ENCODE measurements around the gene AQP12B.

AQP12B gene

GRCh38 chr2:240712121-240712520 lies 29.4 kb upstream of the AQP12B start:
- H2AK5ac ChIP-seq (ENCODE audit: low read depth, low read length), result peak overlapping the region; percentile 25
- no peak for DNase-seq (ENCODE audit: low spot score)
- no peak overlapping the region for H4K91ac ChIP-seq (ENCODE audit: low read depth, low read length, poor library complexity)
- peak overlapping the region; percentile 49 for H2BK5ac ChIP-seq (ENCODE audit: low read length)
- H3K27ac ChIP-seq (replicated peaks; ENCODE audit: low read length), result no peak overlapping the region
- H3K14ac ChIP-seq (ENCODE audit: low read length), result no peak overlapping the region
- H3K4me3 ChIP-seq (ENCODE audit: low read length in 2 of 2), result no peak overlapping the region
- no peak overlapping the region for H4K8ac ChIP-seq (ENCODE audit: low read depth, low read length)
- H2BK15ac ChIP-seq (ENCODE audit: low read length), result no peak overlapping the region
- H3K36me3 ChIP-seq (replicated peaks in 1 of 2; ENCODE audit: control insufficient read depth in 2 of 2, insufficient read depth in 2 of 2, low read length in 2 of 2), result peaks cover 2 to 5% of the 10 kb centered on the region in 2 donors
- no peak overlapping the region for H3K4me2 ChIP-seq (ENCODE audit: insufficient read depth, low read length, poor library complexity, severe bottlenecking)
- peaks cover 0 to 8% (median 0%) of the 10 kb centered on the region in 3 experiments for H3K27me3 ChIP-seq (ENCODE audit: control insufficient read depth in 3 of 3, insufficient read depth in 3 of 3, low read depth in 1 of 3, low read length in 3 of 3)
- peak overlapping the region; percentile 75 for H3K23ac ChIP-seq (ENCODE audit: low read depth, low read length, poor library complexity)
- H3K18ac ChIP-seq (ENCODE audit: low read length), result peak overlapping the region; percentile 66
- H2BK12ac ChIP-seq (ENCODE audit: low read length), result no peak overlapping the region
- H3K4ac ChIP-seq (ENCODE audit: low read length), result no peak overlapping the region
- no peaks in the 10 kb centered on the region for H3K79me1 ChIP-seq (ENCODE audit: low read depth, low read length)
- WGBS, 2 donors (ENCODE audit: extremely low coverage in 2 of 2, insufficient read length in 2 of 2, insufficient replicate concordance in 1 of 2), result no CpG with 5 or more reads among the region's 9 CpGs
- no peak overlapping the region for H2AFZ ChIP-seq (ENCODE audit: low read length)
- H3K9me3 ChIP-seq (replicated peaks in 1 of 2; ENCODE audit: control insufficient read depth in 2 of 2, insufficient read depth in 1 of 2, low read depth in 1 of 2, low read length in 2 of 2), result no peaks in the 10 kb centered on the region
- no peaks in the 10 kb centered on the region for H3K4me1 ChIP-seq (ENCODE audit: control insufficient read depth in 2 of 2, insufficient read depth in 1 of 2, low read depth in 1 of 2, low read length in 2 of 2)
- peak overlapping the region; percentile 13 for H3K9ac ChIP-seq (ENCODE audit: low read depth, low read length, poor library complexity)
- H2BK120ac ChIP-seq (ENCODE audit: low read depth, low read length), result peak overlapping the region; percentile 36

- no peak overlapping the region for H3K14ac ChIP-seq (ENCODE audit: low read length)
- peak overlapping the region; percentile 25 for H2AK5ac ChIP-seq (ENCODE audit: low read depth, low read length)
- no peaks in the 10 kb centered on the region for H3K9me3 ChIP-seq (replicated peaks in 1 of 2; ENCODE audit: control insufficient read depth in 2 of 2, insufficient read depth in 1 of 2, low read depth in 1 of 2, low read length in 2 of 2)
- no peaks in the 10 kb centered on the region for H3K79me1 ChIP-seq (ENCODE audit: low read depth, low read length)
- no peak overlapping the region for H3K9ac ChIP-seq (ENCODE audit: low read depth, low read length, poor library complexity)
- no peak overlapping the region for H2BK15ac ChIP-seq (ENCODE audit: low read length)
- no peak overlapping the region for H2AFZ ChIP-seq (ENCODE audit: low read length)
- WGBS, 2 donors (ENCODE audit: extremely low coverage in 2 of 2, insufficient read length in 2 of 2, insufficient replicate concordance in 1 of 2), result no CpG with 5 or more reads among the region's 5 CpGs
- H3K4me1 ChIP-seq (ENCODE audit: control insufficient read depth in 2 of 2, insufficient read depth in 1 of 2, low read depth in 1 of 2, low read length in 2 of 2), result no peaks in the 10 kb centered on the region
- H2BK120ac ChIP-seq (ENCODE audit: low read depth, low read length), result peak overlapping the region; percentile 36
- H3K23ac ChIP-seq (ENCODE audit: low read depth, low read length, poor library complexity), result peak overlapping the region; percentile 75
- no peak overlapping the region for H4K8ac ChIP-seq (ENCODE audit: low read depth, low read length)
- H2BK5ac ChIP-seq (ENCODE audit: low read length), result peak overlapping the region; percentile 49
- H3K4ac ChIP-seq (ENCODE audit: low read length), result no peak overlapping the region
- peaks cover 0 to 4% of the 10 kb centered on the region in 2 donors for H3K36me3 ChIP-seq (replicated peaks in 1 of 2; ENCODE audit: control insufficient read depth in 2 of 2, insufficient read depth in 2 of 2, low read length in 2 of 2)
- no peak overlapping the region for H3K27ac ChIP-seq (replicated peaks; ENCODE audit: low read length)
- no peak for DNase-seq (ENCODE audit: low spot score)
- H3K4me3 ChIP-seq (ENCODE audit: low read length in 2 of 2), result no peak overlapping the region
- no peak overlapping the region for H2BK12ac ChIP-seq (ENCODE audit: low read length)
- no peak overlapping the region for H4K91ac ChIP-seq (ENCODE audit: low read depth, low read length, poor library complexity)
- no peak overlapping the region for H3K4me2 ChIP-seq (ENCODE audit: insufficient read depth, low read length, poor library complexity, severe bottlenecking)
- peaks cover 0 to 11% (median 0%) of the 10 kb centered on the region in 3 experiments for H3K27me3 ChIP-seq (ENCODE audit: control insufficient read depth in 3 of 3, insufficient read depth in 3 of 3, low read depth in 1 of 3, low read length in 3 of 3)
- H3K18ac ChIP-seq (ENCODE audit: low read length), result no peak overlapping the region
Observed at GRCh38 chr2:240711701-240712100, 29.0 kb upstream of the AQP12B start.

- no peak overlapping the region for H3K9ac ChIP-seq (ENCODE audit: low read depth, low read length, poor library complexity)
- no peak overlapping the region for H3K27ac ChIP-seq (replicated peaks; ENCODE audit: low read length)
- no peak overlapping the region for H2BK12ac ChIP-seq (ENCODE audit: low read length)
- no CpG with 5 or more reads among the region's 9 CpGs for WGBS, 2 donors (ENCODE audit: extremely low coverage in 2 of 2, insufficient read length in 2 of 2, insufficient replicate concordance in 1 of 2)
- no peaks in the 10 kb centered on the region for H3K9me3 ChIP-seq (replicated peaks in 1 of 2; ENCODE audit: control insufficient read depth in 2 of 2, insufficient read depth in 1 of 2, low read depth in 1 of 2, low read length in 2 of 2)
- H2AFZ ChIP-seq (ENCODE audit: low read length), result no peak overlapping the region
- peak overlapping the region; percentile 21 for H2AK5ac ChIP-seq (ENCODE audit: low read depth, low read length)
- H3K36me3 ChIP-seq (replicated peaks in 1 of 2; ENCODE audit: control insufficient read depth in 2 of 2, insufficient read depth in 2 of 2, low read length in 2 of 2), result peaks cover 0 to 3% of the 10 kb centered on the region in 2 donors
- H3K23ac ChIP-seq (ENCODE audit: low read depth, low read length, poor library complexity), result peak overlapping the region; percentile 75
- H3K4ac ChIP-seq (ENCODE audit: low read length), result no peak overlapping the region
- H2BK15ac ChIP-seq (ENCODE audit: low read length), result no peak overlapping the region
- no peak overlapping the region for H3K4me2 ChIP-seq (ENCODE audit: insufficient read depth, low read length, poor library complexity, severe bottlenecking)
- H3K4me1 ChIP-seq (ENCODE audit: control insufficient read depth in 2 of 2, insufficient read depth in 1 of 2, low read depth in 1 of 2, low read length in 2 of 2), result no peaks in the 10 kb centered on the region
- H4K91ac ChIP-seq (ENCODE audit: low read depth, low read length, poor library complexity), result no peak overlapping the region
- H4K8ac ChIP-seq (ENCODE audit: low read depth, low read length), result peak overlapping the region; percentile 4
- H3K79me1 ChIP-seq (ENCODE audit: low read depth, low read length), result no peaks in the 10 kb centered on the region
- DNase-seq (ENCODE audit: low spot score), result no peak
- peak overlapping the region; percentile 49 for H2BK5ac ChIP-seq (ENCODE audit: low read length)
- H3K4me3 ChIP-seq (ENCODE audit: low read length in 2 of 2), result no peak overlapping the region
- H3K18ac ChIP-seq (ENCODE audit: low read length), result peak overlapping the region; percentile 77
- peaks cover 0 to 15% (median 0%) of the 10 kb centered on the region in 3 experiments for H3K27me3 ChIP-seq (ENCODE audit: control insufficient read depth in 3 of 3, insufficient read depth in 3 of 3, low read depth in 1 of 3, low read length in 3 of 3)
- H3K14ac ChIP-seq (ENCODE audit: low read length), result no peak overlapping the region
- H2BK120ac ChIP-seq (ENCODE audit: low read depth, low read length), result peak overlapping the region; percentile 52
Observed at GRCh38 chr2:240711296-240711695, 28.6 kb upstream of the AQP12B start.

GRCh38 chr2:240708457-240708856 lies 25.8 kb upstream of the AQP12B start:
- Histone ChIP-seq H3K4me1 (ENCODE audit: control insufficient read depth in 2 of 2, insufficient read depth in 1 of 2, low read depth in 1 of 2, low read length in 2 of 2) (no peaks in the 10 kb centered on the region), H3K79me1 (ENCODE audit: low read depth, low read length) (no peaks in the 10 kb centered on the region), H2AFZ (ENCODE audit: low read length) (no peak overlapping the region), H4K91ac (ENCODE audit: low read depth, low read length, poor library complexity) (no peak overlapping the region), H2BK15ac (ENCODE audit: low read length) (no peak overlapping the region), H2BK5ac (ENCODE audit: low read length) (no peak overlapping the region), H3K14ac (ENCODE audit: low read length) (no peak overlapping the region), H3K4me2 (ENCODE audit: insufficient read depth, low read length, poor library complexity, severe bottlenecking) (no peak overlapping the region), H3K9me3 (replicated peaks in 1 of 2; ENCODE audit: control insufficient read depth in 2 of 2, insufficient read depth in 1 of 2, low read depth in 1 of 2, low read length in 2 of 2) (no peaks in the 10 kb centered on the region), H3K9ac (ENCODE audit: low read depth, low read length, poor library complexity) (no peak overlapping the region), H3K36me3 (replicated peaks in 1 of 2; ENCODE audit: control insufficient read depth in 2 of 2, insufficient read depth in 2 of 2, low read length in 2 of 2) (no peaks in the 10 kb centered on the region), H3K18ac (ENCODE audit: low read length) (no peak overlapping the region), H4K8ac (ENCODE audit: low read depth, low read length) (no peak overlapping the region), H3K23ac (ENCODE audit: low read depth, low read length, poor library complexity) (no peak overlapping the region), H3K27ac (replicated peaks; ENCODE audit: low read length) (no peak overlapping the region), H3K27me3 (ENCODE audit: control insufficient read depth in 3 of 3, insufficient read depth in 3 of 3, low read depth in 1 of 3, low read length in 3 of 3) (peaks cover 0 to 31% (median 0%) of the 10 kb centered on the region in 3 experiments), H3K4me3 (ENCODE audit: low read length in 2 of 2) (no peak overlapping the region), H2AK5ac (ENCODE audit: low read depth, low read length) (no peak overlapping the region), H2BK12ac (ENCODE audit: low read length) (no peak overlapping the region), H3K4ac (ENCODE audit: low read length) (no peak overlapping the region), H2BK120ac (ENCODE audit: low read depth, low read length) (no peak overlapping the region)
- DNase-seq (ENCODE audit: low spot score), result no peak
- no CpG with 5 or more reads among the region's 7 CpGs for WGBS, 2 donors (ENCODE audit: extremely low coverage in 2 of 2, insufficient read length in 2 of 2, insufficient replicate concordance in 1 of 2)
